Glutamatergic neuron (in vitro differentiated cells): Measurements from ENCODE around the gene FAHD2A. TPM values are rescaled to one million over a fixed set of nuclear protein-coding genes. Genes with fewer than 3 reads are reported as not detected.
A peak's percentile ranks its signal among the peaks of the same experiment; 100 is the strongest.
"Not testable (repeated sequence)": the region's sequence is repeated elsewhere in the genome, so short reads cannot be mapped to it uniquely, and the experiment has no call there.

Experiments used
- DNase-seq: peaks from one replicate; pipeline ENCODE4 v3.0.0; 2022
- H3K27ac Mint-ChIP-seq: one replicate; pipeline ENCODE4 v1.8.0; 2020; ENCODE audit warnings: mild to moderate bottlenecking, mixed read lengths, inconsistent platforms; ENCODE audit not compliant: unreplicated experiment
- H3K27me3 Mint-ChIP-seq: one replicate; pipeline ENCODE4 v1.8.0; 2020; ENCODE audit warnings: mild to moderate bottlenecking, moderate library complexity, mixed read lengths, inconsistent platforms; ENCODE audit not compliant: unreplicated experiment
- H3K36me3 Mint-ChIP-seq: one replicate; pipeline ENCODE4 v1.8.0; 2020; ENCODE audit warnings: mild to moderate bottlenecking, mixed read lengths, inconsistent platforms; ENCODE audit not compliant: unreplicated experiment
- H3K4me1 Mint-ChIP-seq: one replicate; pipeline ENCODE4 v1.8.0; 2020; ENCODE audit warnings: mild to moderate bottlenecking, low read depth, mixed read lengths, inconsistent platforms; ENCODE audit not compliant: unreplicated experiment
- H3K4me3 Mint-ChIP-seq: one replicate; pipeline ENCODE4 v1.8.0; 2020; ENCODE audit warnings: mild to moderate bottlenecking, mixed read lengths, inconsistent platforms; ENCODE audit not compliant: unreplicated experiment
- H3K9me3 Mint-ChIP-seq: one replicate; pipeline ENCODE4 v1.8.0; 2020; ENCODE audit warnings: mild to moderate bottlenecking, moderate library complexity, mixed read lengths, inconsistent platforms; ENCODE audit not compliant: unreplicated experiment
- CTCF ChIP-seq: fragments of 200-600 bp; sonication (generic); IDR thresholded peaks from one replicate; pipeline ENCODE4 v1.5.0; 2021; ENCODE audit not compliant: partially characterized antibody, unreplicated experiment
- total RNA-seq: library from RNA; stranded (reverse); fragmentation: NEBNext Ultra II Directional; extraction: Animal tissue kit (Norgen Biotek cat#: 25700); gene quantifications from one replicate; pipeline ENCODE4 v1.2.1, GENCODE V29; 2021; ENCODE audit not compliant: unreplicated experiment

FAHD2A gene
- total RNA-seq, 1 donor from 2014 or later = 50.3 TPM

GRCh38 chr2:95392730-95393455 lies 9.6 kb upstream of the FAHD2A start:
- Mint-ChIP-seq H3K4me1 (no peaks in the 10 kb centered on the region), H3K9me3 (peaks cover 4% of the 10 kb centered on the region), H3K4me3 (no peak overlapping the region), H3K27me3 (peaks cover 7% of the 10 kb centered on the region), H3K27ac (no peak overlapping the region), H3K36me3 (no peaks in the 10 kb centered on the region)
- no peak for DNase-seq
- TF ChIP-seq CTCF = peak; percentile 39

- H3K4me3 Mint-ChIP-seq = no peak overlapping the region
- no peaks in the 10 kb centered on the region for H3K4me1 Mint-ChIP-seq
Measured at GRCh38 chr2:95393901-95394300, 8.6 kb upstream of the FAHD2A start.

GRCh38 chr2:95399061-95399460 lies 3.4 kb upstream of the FAHD2A start:
- Mint-ChIP-seq H3K4me1 (peaks cover 10% of the 10 kb centered on the region), H3K36me3 (no peaks in the 10 kb centered on the region), H3K27me3 (peaks cover 10% of the 10 kb centered on the region), H3K4me3 (no peak overlapping the region), H3K9me3 (peaks cover 3% of the 10 kb centered on the region), H3K27ac (no peak overlapping the region)
- no peak for DNase-seq
- TF ChIP-seq CTCF = no peak

More at GRCh38 chr2:95393901-95394300, 8.6 kb upstream of the FAHD2A start:
- H3K27me3 Mint-ChIP-seq = peaks cover 6% of the 10 kb centered on the region
- no peak for DNase-seq
- H3K9me3 Mint-ChIP-seq = peaks cover 4% of the 10 kb centered on the region
- no peaks in the 10 kb centered on the region for H3K36me3 Mint-ChIP-seq
- no peak for TF ChIP-seq CTCF
- H3K27ac Mint-ChIP-seq = no peak overlapping the region

GRCh38 chr2:95401480-95401879 lies 1.0 kb upstream of the FAHD2A start:
- Mint-ChIP-seq H3K36me3 (no peaks in the 10 kb centered on the region), H3K4me3 (peak overlapping the region; percentile 96), H3K9me3 (peaks cover 4% of the 10 kb centered on the region), H3K4me1 (peaks cover 10% of the 10 kb centered on the region), H3K27ac (peak overlapping the region; percentile 10), H3K27me3 (peaks cover 10% of the 10 kb centered on the region)
- no peak for DNase-seq
- TF ChIP-seq CTCF = no peak

- not testable (repeated sequence) for DNase-seq
Measured at GRCh38 chr2:95402004-95402369, 521 bp upstream of the FAHD2A start.

GRCh38 chr2:95403204-95403721 lies 755 bp downstream of the FAHD2A start:
- not testable (repeated sequence) for H3K27me3 Mint-ChIP-seq, H3K36me3 Mint-ChIP-seq, H3K9me3 Mint-ChIP-seq
- Mint-ChIP-seq H3K27ac (peak overlapping the region; percentile 98), H3K4me3 (peak overlapping the region; percentile 96), H3K4me1 (peaks cover 10% of the 10 kb centered on the region)
- peak; percentile 38 for DNase-seq

More at GRCh38 chr2:95402004-95402369, 521 bp upstream of the FAHD2A start:
- Mint-ChIP-seq H3K27ac (peak overlapping the region; percentile 91), H3K4me1 (peaks cover 10% of the 10 kb centered on the region), H3K4me3 (peak overlapping the region; percentile 96)
- not testable (repeated sequence) for H3K27me3 Mint-ChIP-seq, H3K9me3 Mint-ChIP-seq, H3K36me3 Mint-ChIP-seq

- Mint-ChIP-seq H3K4me1 (peaks cover 10% of the 10 kb centered on the region), H3K27ac (peak overlapping the region; percentile 98)
Measured at GRCh38 chr2:95403824-95404223, 1.3 kb downstream of the FAHD2A start.

GRCh38 chr2:95404676-95405075 lies 2.2 kb downstream of the FAHD2A start:
- H3K27me3 Mint-ChIP-seq, H3K4me3 Mint-ChIP-seq, DNase-seq, H3K9me3 Mint-ChIP-seq, H3K27ac Mint-ChIP-seq, H3K36me3 Mint-ChIP-seq: not testable (repeated sequence)
- H3K4me1 Mint-ChIP-seq = peaks cover 10% of the 10 kb centered on the region

More at GRCh38 chr2:95403824-95404223, 1.3 kb downstream of the FAHD2A start:
- peak overlapping the region; percentile 96 for H3K4me3 Mint-ChIP-seq
- DNase-seq, H3K9me3 Mint-ChIP-seq, H3K36me3 Mint-ChIP-seq, H3K27me3 Mint-ChIP-seq: not testable (repeated sequence)
